HG03045 (cell line): ENCODE measurements around the gene PCED1B.

Experiments
- ATAC-seq: cut with Tn5 transposase; IDR thresholded peaks from one replicate; pipeline ENCODE4 v1.9.1; 2021; ENCODE audit warnings: mild to moderate bottlenecking, moderate library complexity; ENCODE audit not compliant: unreplicated experiment

Gene PCED1B

GRCh38 chr12:47067176-47067575 lies 12.2 kb upstream of the PCED1B start:
- ATAC-seq, result no peak

- ATAC-seq, result no peak
Observed at GRCh38 chr12:47067771-47068431, 11.5 kb upstream of the PCED1B start.

GRCh38 chr12:47068539-47068938 lies 10.9 kb upstream of the PCED1B start:
- ATAC-seq, result no peak

GRCh38 chr12:47070310-47070709 lies 9.1 kb upstream of the PCED1B start:
- ATAC-seq, result no peak

GRCh38 chr12:47071241-47071852 lies 8.1 kb upstream of the PCED1B start:
- no peak for ATAC-seq

- ATAC-seq, result no peak
Observed at GRCh38 chr12:47073951-47074350, 5.5 kb upstream of the PCED1B start.

GRCh38 chr12:47074757-47075156 lies 4.7 kb upstream of the PCED1B start:
- ATAC-seq, result no peak

- no peak for ATAC-seq
Observed at GRCh38 chr12:47075192-47076084, 4.0 kb upstream of the PCED1B start.

GRCh38 chr12:47077206-47078085 lies 2.0 kb upstream of the PCED1B start:
- no peak for ATAC-seq

GRCh38 chr12:47078086-47078395 lies 1.4 kb upstream of the PCED1B start:
- ATAC-seq, result no peak

- ATAC-seq, result no peak
Observed at GRCh38 chr12:47078733-47079467, 521 bp upstream of the PCED1B start.

- ATAC-seq, result no peak
Observed at GRCh38 chr12:47079981-47080724, 732 bp downstream of the PCED1B start.

GRCh38 chr12:47080725-47081502 lies 1.5 kb downstream of the PCED1B start:
- no peak for ATAC-seq

- no peak for ATAC-seq
Observed at GRCh38 chr12:47082283-47082682, 2.9 kb downstream of the PCED1B start.

GRCh38 chr12:47082796-47083621 lies 3.6 kb downstream of the PCED1B start:
- no peak for ATAC-seq

- no peak for ATAC-seq
Observed at GRCh38 chr12:47084172-47084571, 4.8 kb downstream of the PCED1B start.

GRCh38 chr12:47085815-47086252 lies 6.4 kb downstream of the PCED1B start:
- no peak for ATAC-seq

- no peak for ATAC-seq
Observed at GRCh38 chr12:47087088-47087688, 7.8 kb downstream of the PCED1B start.
